ENCODE measurements around the gene SLC4A3. TPM values are rescaled to one million over a fixed set of nuclear protein-coding genes. Genes with fewer than 3 reads are reported as not detected.

Gene SLC4A3
- total RNA-seq, 1 donor from 2014 or later, result not detected

DNA sequence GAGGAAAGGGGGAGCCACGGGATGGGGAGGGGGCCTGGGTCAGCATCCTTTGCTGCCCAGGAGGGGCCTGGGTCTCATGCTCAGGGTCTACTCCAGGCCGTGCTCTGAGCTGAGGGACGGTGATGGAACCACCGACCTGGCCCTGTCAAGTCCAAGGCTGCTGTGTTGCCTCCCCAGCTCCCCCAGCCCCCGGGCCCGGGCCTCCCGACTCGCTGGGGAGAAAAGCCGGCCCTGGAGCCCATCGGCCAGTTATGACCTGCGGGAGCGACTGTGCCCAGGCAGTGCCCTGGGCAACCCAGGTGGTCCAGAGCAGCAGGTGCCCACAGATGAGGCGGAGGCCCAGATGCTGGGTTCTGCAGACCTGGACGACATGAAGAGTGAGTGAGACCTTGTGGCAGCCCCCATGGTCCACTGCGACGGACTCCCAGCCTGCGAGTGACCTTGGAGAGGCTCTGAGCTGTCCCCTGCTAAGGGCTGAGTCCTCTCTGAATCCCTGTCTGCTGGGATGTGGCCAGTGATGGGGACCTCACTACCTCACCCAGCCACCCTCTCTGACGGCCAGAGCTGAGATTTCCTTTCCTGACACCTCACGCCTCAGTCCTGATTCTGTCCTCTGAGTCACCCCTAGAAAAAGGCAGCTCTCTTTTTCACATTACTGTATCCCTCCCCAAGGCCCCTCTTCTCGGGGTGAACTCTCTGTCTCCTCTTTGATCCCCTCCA, 2.7 kb downstream of the SLC4A3 start:
- CTCF ChIA-PET, result no interaction called here
- Mint-ChIP-seq H3K27ac (no peak overlapping the region), H3K36me3 (ENCODE audit: low read depth) (no peaks in the 10 kb centered on the region), H3K27me3 (peaks cover 38% of the 10 kb centered on the region), H3K9me3 (no peaks in the 10 kb centered on the region), H3K4me1 (peaks cover 7% of the 10 kb centered on the region), H3K4me3 (no peak overlapping the region)
- POLR2A ChIA-PET, result no interaction called here
- TF ChIP-seq, protein P1, sequence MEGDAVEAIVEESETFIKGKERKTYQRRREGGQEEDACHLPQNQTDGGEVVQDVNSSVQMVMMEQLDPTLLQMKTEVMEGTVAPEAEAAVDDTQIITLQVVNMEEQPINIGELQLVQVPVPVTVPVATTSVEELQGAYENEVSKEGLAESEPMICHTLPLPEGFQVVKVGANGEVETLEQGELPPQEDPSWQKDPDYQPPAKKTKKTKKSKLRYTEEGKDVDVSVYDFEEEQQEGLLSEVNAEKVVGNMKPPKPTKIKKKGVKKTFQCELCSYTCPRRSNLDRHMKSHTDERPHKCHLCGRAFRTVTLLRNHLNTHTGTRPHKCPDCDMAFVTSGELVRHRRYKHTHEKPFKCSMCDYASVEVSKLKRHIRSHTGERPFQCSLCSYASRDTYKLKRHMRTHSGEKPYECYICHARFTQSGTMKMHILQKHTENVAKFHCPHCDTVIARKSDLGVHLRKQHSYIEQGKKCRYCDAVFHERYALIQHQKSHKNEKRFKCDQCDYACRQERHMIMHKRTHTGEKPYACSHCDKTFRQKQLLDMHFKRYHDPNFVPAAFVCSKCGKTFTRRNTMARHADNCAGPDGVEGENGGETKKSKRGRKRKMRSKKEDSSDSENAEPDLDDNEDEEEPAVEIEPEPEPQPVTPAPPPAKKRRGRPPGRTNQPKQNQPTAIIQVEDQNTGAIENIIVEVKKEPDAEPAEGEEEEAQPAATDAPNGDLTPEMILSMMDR (IDR thresholded peaks at IDR 0.05), result no peak
- intact Hi-C loops (cut with micrococcal nuclease), result no loop called here
- no peak for ATAC-seq (ENCODE audit: low read depth)
- no peak for DNase-seq

DNA sequence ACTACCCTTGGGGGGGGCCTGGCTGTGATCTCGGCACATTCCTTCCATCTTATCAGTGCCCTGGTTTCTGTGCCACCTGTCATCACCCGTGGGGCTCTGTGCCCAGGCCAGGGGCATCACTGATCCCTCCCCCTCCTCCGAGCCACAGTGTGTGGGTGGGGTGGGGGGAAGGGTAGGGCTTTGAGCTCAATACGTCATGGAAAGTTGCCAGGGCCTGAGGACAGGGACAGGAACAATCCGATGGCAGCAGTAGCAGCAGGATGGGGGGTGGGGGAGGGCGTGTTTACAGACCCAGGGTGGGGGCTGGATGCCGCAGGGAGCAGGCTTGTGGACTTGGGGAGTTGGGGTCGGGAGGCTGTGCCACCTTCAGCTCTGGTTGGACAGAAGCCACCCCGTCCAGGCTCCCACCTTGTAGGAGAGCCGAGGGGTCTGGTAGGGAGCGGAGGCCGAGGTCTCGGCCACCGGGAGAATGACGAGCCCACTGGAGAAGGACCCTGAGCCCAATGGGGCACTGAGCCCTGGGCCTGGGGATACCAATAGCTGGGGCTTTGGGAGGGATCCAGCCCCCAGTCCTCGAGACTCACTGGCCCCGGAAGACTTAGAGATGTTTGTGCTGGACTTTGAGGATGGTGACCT, 3.5 kb downstream of the SLC4A3 start:
- H3K4me3 Mint-ChIP-seq, result no peak overlapping the region
- intact Hi-C loops (cut with micrococcal nuclease), result no loop called here
- DNase-seq (no peak), ATAC-seq (ENCODE audit: low read depth) (no peak)
- ChIA-PET CTCF (no interaction called here), POLR2A (no interaction called here)
- TF ChIP-seq, protein P1 (IDR thresholded peaks at IDR 0.05), result no peak
- H3K9me3 Mint-ChIP-seq, result no peaks in the 10 kb centered on the region
- peaks cover 38% of the 10 kb centered on the region for H3K27me3 Mint-ChIP-seq
- H3K4me1 Mint-ChIP-seq, result peaks cover 7% of the 10 kb centered on the region
- H3K36me3 Mint-ChIP-seq (ENCODE audit: low read depth), result no peaks in the 10 kb centered on the region
- no peak overlapping the region for H3K27ac Mint-ChIP-seq

DNA sequence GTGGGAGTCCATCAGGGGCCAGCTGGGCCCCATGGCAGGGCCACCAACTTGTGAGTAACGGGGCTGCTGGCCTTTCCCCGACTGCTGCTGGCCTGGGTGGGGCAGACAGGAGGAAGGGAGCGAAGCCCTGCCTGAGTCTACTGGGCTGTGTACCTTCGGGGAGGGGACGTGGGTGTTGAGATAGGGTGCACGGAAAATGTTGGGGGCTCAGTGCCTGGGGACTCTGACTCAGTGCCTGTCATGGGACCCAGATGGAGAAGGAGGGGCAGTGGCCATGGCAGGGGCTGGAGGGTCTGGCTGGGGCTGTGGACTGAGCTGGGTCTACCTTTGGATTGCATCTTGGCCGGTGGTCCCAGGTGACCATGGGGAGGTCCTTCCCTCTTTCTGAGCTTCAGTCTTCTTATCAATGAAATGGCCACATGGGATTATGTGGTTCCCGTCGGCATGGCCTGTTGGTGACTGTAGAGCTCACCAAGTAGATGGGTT, 4.0 kb downstream of the SLC4A3 start:
- no peaks in the 10 kb centered on the region for H3K36me3 Mint-ChIP-seq (ENCODE audit: low read depth)
- H3K27me3 Mint-ChIP-seq, result peaks cover 39% of the 10 kb centered on the region
- no peak overlapping the region for H3K27ac Mint-ChIP-seq
- no peak overlapping the region for H3K4me3 Mint-ChIP-seq
- peaks cover 7% of the 10 kb centered on the region for H3K4me1 Mint-ChIP-seq
- ChIA-PET CTCF (interaction anchor here (1.4 kb wide), 1 partner anchor 12 kb away, joined by 4 read pairs; no protein-coding TSS in a partner anchor), POLR2A (no interaction called here)
- intact Hi-C loops (cut with micrococcal nuclease), result no loop called here
- TF ChIP-seq, protein P1 (IDR thresholded peaks at IDR 0.05), result no peak
- H3K9me3 Mint-ChIP-seq, result no peaks in the 10 kb centered on the region
- ATAC-seq (ENCODE audit: low read depth), result no peak
- no peak for DNase-seq

DNA sequence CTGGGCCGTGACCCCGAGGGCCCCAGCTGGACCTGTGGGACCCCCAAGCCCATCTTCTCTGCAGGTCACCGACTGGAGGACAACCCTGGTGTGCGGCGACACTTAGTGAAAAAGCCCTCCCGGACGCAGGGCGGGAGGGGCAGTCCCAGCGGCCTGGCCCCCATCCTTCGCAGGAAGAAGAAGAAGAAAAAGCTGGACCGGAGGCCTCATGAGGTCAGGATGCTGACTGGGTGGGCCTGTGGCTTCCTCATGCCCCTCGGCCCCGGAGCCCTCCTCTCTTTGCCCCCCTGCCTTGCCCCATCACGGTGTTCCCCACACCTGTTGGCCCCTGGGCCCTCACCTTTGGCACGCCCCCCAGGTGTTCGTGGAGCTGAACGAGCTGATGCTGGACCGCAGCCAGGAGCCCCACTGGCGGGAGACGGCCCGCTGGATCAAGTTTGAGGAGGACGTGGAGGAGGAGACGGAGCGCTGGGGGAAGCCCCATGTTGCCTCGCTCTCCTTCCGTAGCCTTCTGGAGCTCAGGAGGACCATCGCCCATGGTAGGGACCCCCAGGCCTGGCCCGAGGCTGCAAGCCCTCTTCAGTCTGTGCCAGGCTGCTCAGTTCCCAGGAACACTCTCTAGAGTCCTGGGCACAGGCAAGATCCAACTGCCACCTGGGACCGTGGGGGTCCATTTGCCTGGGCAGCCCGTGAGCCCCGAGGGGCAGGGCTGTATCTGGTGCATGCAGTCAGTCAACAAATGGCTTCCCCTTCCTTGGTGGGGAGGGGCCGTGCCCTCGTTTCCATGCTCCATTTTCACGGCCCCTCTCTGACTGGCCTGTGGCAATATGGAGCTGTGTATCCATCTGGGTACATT, 4.7 kb downstream of the SLC4A3 start:
- DNase-seq (no peak), ATAC-seq (ENCODE audit: low read depth) (no peak)
- Mint-ChIP-seq H3K27ac (no peak overlapping the region), H3K4me3 (no peak overlapping the region), H3K36me3 (ENCODE audit: low read depth) (no peaks in the 10 kb centered on the region), H3K9me3 (no peaks in the 10 kb centered on the region), H3K4me1 (peaks cover 2% of the 10 kb centered on the region), H3K27me3 (peaks cover 35% of the 10 kb centered on the region)
- ChIA-PET CTCF (interaction anchor here (1.4 kb wide), 1 partner anchor 11 kb away, joined by 4 read pairs; no protein-coding TSS in a partner anchor), POLR2A (no interaction called here)
- TF ChIP-seq, protein P1 (IDR thresholded peaks at IDR 0.05), result no peak
- intact Hi-C loops (cut with micrococcal nuclease), result no loop called here

DNA sequence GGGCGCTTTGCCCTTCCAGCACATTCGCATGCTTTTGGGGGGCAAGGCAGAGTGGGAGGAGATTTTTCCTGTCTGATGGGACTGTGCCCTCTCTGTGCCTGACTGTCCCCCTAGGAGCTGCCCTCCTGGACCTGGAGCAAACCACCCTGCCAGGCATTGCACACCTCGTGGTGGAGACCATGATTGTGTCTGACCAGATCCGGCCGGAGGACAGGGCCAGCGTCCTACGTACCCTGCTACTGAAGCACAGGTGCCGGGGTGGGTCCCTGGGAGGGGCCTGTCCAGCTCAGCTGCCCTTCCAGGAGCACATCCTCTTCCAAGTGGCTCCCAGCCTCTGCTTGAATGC, 5.3 kb downstream of the SLC4A3 start:
- ATAC-seq (ENCODE audit: low read depth) (no peak), DNase-seq (no peak)
- Mint-ChIP-seq H3K36me3 (ENCODE audit: low read depth) (no peaks in the 10 kb centered on the region), H3K4me3 (no peak overlapping the region), H3K9me3 (no peaks in the 10 kb centered on the region), H3K27ac (no peak overlapping the region), H3K27me3 (peaks cover 34% of the 10 kb centered on the region), H3K4me1 (peaks cover 2% of the 10 kb centered on the region)
- ChIA-PET CTCF (interaction anchor here (1.4 kb wide), 1 partner anchor 11 kb away, joined by 4 read pairs; no protein-coding TSS in a partner anchor), POLR2A (no interaction called here)
- intact Hi-C loops (cut with micrococcal nuclease), result no loop called here
- TF ChIP-seq, protein P1 (IDR thresholded peaks at IDR 0.05), result no peak
